GM19099 (cell line): ENCODE measurements around the gene TSPAN18.

Experiments
- POLR2A ChIP-seq: IDR thresholded peaks from 3 replicates; pipeline ENCODE4 v1.6.1; 2011; ENCODE audit warnings: low read depth; ENCODE audit not compliant: insufficient read length; ENCODE audit errors: extremely low read depth

Gene TSPAN18

DNA sequence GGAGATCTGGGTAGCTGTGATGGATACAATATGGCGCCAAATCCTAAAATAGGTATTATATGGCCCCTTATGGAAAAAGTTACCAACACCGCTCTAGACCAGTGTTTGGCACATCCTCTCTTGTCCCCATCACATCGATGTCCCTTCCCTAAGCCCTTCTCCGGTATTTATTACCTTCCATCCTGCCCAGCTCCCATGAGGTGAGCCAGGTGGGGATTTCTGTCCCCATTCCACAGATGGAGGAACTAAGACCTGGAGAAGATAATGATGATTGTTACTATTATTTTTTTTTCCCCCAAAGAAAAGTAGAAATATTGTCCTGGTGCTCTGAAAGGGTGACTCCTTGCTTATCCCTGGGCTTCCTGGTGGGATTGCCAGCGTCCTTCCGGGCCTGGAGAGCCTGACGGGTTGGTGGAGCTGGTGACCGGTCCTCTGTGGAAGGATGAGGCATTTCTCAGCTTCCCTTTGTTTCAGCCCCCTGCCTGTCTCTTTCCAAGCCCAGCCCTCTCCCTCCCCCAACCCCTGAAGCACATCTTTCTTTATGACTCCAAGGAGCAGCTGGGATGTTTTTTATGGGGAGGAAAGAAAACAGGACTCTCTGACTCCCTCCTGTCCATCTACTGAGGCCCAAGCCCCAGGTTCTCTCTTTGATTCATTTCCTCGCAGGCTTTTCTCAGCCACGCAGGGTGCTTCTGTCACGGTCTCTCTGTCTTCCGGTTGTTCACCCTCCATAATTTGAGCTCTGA lies 158.5 kb downstream of the TSPAN18 start:
- no peak for TF ChIP-seq POLR2A

DNA sequence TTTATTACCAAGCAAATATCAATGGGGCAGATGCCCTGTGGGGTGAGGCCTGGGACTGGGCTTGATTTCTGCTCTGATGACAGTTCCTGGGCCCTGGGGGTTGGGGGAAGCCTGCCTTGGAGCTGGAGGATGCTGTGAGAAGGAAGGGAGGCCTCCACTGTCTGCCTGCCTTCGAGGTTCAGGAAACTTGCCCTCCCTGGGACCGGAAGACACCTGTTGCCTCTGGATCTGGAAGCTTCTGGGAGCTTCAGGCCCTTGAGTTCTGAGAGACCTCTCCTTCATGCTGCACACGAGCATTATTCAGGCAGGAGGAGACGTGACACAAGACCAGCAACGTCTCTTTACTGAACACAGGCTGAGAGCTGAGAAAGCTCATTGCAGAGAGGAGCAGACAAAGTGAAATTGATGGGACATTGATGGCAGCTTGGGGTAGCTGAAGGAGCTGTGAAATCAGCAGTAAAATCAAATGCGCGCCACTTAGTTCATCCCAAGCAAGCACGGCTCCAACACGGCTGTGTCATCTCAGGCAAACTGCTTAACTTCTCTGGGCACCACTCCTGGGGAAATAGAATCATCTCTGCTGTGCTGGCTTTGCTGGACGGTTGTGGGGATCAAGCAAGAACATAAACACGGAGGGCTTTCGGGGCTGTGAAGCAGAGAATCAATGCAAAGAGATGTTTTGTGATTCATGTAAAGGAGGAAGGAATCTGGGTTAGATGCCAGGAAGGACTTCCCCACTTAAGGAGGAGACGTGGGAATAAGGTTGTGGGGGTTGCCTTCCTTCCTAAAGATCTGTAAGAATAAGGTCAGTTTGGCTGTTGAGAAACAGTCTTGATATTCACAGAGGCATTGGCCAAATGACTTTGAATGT lies 159.4 kb downstream of the TSPAN18 start:
- TF ChIP-seq POLR2A = no peak

DNA sequence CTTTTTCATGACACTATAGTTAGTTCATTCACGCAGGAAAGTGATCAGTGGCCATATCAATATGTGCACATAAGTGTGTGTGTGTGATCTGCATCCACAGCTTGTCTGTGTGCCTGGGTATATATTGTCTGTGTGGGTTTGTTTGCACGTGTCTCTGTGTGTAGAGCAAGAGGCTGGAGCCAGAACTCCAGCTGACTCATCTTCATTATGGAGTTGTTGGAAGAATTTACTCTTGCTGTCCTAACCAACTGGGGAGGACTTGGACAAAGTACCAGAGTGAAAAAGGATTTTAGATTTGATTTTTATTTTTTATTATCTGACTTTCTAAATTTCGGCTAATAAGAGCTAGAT lies 160.0 kb downstream of the TSPAN18 start:
- no peak for TF ChIP-seq POLR2A

DNA sequence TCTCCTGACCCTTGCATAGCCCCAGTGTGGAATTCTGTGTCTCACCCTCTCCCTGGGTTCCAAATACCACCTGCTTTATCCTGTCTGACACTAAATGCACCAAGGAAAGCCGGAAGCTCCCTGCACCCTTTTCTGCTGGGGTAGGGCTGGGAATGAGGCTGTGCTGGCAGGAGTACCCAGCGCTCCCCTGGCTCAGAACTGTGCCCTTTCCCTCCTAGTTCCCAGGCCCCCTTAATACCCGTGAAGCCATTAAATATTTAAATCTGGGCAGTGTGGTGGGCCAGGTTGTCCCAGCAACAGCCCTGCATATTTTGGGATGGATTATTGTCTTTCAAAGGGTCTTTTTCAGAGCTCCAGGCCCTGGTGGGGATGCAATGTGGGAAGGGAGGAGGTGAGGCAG lies 160.9 kb downstream of the TSPAN18 start:
- TF ChIP-seq POLR2A = no peak

DNA sequence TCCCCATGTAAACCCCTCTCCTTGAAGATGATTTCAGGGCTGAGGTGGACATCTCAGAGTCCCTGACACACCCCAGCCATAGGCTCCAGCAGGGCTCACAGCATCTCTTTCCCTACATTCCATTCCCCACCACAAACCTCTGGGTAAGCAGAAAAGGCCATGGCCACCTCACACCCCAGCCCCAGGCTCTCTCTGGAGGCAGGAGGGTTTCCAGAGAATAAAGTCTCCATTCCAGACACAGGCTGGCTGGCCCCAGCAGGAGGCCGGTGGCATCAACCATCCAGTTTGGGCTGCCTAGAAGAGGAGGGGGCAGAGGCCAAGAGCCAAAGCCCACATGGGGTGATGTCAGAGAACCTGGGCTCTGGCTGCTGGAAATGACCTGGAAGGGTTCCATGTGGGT lies 162.5 kb downstream of the TSPAN18 start:
- TF ChIP-seq POLR2A = no peak

DNA sequence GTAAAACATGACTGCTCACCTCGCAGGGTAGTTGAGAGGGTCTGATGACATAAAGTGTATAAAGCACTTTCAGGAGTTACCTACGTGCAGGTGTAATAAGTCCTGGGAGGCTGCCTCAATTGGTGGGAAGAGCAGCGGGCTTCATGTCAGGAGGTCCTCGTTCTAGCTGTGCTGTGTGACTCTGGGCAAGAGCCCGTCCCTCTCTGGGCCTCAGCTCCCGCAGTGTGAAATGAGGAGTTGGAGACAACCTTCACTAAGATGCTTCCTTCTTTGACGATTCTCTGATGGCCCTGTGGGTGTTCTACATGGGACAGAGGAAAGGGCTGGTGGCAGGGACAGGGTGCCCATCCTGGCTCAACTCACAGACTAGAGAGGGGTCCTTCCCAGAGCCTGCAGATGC lies 166.1 kb downstream of the TSPAN18 start:
- TF ChIP-seq POLR2A = no peak

DNA sequence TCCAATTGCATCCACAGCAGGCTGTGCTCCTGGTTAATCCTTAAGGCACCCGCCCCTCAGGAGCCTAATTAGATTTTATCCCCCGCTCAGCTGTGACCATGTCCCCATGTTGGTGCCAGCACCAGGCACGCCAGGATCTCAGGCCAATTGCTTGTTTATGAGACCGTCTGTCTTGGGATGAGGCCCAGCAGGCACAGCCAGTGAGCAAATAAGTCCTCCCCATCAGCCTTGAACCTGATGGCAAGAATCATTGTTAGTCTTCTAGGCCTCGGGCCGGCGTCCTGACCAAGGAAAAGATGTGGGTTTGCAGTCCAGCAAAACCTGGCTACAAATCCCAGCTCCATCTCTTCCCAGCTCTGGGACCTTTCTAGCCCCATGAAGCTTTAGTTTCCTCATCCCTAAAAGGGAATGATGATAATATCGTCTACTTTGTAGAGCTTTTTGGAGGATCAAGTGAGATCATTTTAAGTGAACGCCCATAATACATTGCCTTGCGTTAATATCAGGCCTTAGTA lies 166.6 kb downstream of the TSPAN18 start:
- no peak for TF ChIP-seq POLR2A

DNA sequence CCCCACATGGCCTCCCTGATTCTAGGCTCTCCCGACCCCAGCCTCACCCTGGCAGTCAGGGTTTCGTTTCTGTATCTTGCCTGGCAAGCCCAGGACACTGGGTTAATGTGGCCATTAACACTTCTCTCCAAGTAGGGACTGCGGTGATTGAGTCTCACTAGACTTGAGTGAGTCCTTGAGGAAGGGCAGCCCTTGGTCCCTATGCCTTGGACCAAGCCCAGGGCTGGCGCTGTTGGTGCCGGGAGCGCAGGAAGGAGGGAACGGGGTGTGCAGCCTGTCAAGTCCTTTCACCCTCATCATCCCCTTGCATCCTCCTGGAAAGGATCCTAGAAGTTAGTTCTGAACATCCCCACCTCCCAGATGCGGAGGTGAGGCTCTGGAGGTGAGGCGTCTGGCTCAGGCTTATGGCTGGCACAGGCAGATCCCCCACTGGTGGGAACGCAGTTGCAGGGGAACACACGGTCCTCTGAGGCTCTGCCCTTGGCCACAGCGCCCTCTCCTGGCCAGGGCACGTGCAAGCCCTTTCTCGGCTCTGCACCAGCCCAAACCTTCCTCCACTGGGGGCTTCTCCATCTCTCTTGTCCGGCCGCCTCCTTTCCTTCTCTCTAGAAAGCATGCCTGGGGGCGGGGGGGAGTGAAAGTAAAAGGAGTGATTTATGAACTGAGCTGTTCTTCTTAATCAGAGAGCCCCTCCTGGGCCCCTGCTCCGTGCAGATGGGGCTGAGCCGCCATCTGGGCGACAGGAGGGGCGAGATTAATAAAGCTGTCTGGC lies 167.3 kb downstream of the TSPAN18 start:
- TF ChIP-seq POLR2A = no peak

DNA sequence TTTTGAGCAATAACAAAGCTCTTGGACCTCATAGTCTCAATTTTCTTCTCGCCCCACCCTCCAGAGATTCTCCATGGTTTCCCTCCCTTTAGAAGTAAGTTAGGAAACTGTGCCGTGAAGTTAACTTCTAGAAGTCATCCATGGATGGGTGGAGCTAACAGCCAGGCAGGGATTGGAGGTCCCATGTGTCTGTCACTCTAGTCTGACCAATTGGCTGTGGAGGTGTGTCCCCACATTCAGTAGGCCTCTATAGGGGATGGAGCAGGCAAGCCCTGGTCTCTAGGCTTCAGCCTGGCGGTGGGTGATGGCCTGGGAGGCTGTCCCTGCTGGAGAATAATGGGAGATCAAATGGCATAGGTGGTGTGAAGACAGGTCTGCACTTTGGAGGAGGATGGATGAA lies 173.2 kb downstream of the TSPAN18 start:
- no peak for TF ChIP-seq POLR2A

DNA sequence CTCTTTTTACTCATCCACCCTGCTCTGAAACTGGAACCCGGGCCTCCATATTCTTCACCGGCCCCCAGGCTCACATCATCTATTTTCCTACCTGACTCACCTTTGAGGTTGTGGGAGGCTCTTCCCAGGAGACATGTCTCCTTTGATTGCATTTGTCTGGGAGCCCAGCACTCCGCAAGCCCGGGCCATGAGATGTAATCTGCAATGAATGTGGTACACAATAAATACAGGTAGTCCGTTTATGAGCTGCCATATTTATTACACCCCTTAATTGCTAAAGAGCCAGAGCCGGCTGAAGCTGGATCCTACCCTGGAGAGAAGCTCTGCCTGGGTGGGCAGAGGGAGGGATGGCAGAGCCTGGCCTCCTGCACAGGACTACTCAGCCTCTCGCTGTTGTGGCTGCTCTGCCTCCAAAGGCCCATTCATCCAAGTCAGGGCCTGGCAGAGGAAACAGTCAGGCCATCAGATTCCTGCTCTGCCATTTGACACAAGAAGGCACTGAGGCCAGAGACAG lies 174.4 kb downstream of the TSPAN18 start:
- TF ChIP-seq POLR2A = no peak

DNA sequence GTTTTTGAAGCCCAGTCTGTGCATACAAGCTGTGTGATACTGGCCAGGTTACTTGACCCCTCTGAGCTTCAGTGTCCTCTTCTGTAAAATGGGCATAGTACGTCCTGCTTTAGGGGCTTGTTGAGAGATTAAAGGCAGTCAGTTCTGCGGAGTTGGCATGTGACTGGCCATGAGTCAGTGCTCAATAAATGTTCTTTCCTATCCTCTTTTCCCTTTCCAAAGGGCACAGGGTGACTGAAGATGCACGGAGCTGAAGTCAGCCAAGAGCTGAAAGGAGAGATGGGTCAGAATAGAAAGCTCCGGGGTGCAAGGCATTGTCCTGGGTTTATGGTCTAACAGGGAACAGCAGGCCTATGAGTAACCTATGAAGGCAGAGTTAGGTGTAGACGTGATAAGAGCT lies 175.0 kb downstream of the TSPAN18 start:
- no peak for TF ChIP-seq POLR2A

DNA sequence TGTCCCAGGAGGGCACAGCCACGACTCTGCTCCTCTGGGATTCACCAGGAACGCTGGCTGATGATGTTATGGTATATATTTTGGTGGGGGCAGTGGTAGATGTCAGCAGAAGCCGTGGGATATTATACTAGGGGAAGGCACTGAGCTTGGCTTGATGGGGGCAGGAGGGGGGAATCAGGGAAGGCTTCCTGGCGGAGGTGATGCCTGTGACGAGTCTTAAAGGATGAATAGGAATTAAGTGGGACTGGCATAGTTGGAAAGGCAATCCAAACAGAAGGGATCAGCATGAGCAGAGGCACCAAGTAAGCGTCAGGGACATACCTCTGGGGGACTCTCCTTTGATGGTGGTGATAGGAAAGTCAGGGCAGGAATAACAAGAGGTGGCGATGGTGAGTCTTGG lies 176.3 kb downstream of the TSPAN18 start:
- no peak for TF ChIP-seq POLR2A

DNA sequence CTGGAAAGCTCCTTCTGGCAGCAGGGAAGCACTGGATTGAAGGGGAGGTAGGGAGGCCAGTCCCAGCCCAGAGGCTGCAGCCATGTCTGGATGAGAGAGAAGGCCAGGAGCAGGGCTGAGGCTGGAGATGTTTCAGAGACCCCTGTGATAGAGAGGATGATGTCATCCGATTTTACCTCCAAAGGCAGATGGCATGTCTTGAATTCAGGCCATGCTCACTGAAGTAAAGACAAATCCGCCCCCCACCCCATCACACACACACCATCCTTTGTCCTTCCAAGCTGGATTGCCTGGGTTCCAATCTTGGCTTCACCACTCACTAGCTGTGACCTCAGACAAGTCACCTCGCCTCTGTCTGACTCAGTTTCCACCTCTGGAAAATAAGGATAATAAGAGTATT lies 176.8 kb downstream of the TSPAN18 start:
- no peak for TF ChIP-seq POLR2A

DNA sequence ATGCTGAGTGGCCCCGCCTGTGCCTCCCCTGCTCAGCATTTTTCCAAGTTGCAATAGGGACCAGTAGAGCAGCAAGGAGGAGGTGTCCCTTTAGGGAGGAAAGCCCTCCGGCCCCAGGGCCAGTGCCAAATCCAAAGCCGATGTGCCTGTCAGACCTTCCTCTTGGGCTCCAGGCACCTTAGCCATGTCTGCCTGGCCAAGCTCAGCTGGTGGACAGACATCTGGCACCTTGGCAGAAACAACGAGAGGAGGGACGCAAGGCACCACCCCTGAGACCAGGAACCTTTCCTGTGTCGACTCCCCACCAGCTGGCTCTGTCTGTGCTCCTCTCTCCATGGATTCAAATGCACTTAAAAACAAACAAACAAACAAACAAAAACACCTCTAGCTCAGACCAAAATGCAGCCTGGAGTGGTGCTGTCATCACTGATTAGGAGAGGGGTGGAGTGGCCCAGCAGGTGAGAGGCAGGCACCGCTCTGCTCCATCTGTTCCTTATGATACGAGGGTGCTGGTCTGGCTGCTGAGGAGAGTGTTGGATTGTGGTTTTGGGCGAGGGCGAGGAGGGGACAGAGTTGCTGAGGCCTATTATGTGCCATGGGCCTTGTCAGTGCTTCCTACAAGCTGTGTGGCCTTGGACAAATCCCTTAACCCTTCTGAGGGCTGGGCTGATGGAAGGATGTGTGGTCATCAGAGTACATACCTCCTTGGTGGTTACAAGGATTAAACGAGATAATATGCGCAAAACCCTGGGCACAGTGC lies 177.7 kb downstream of the TSPAN18 start:
- TF ChIP-seq POLR2A = no peak
